Measurements from ENCODE around the gene NCOR1.
A peak's percentile ranks its signal among the peaks of the same experiment; 100 is the strongest.

Gene NCOR1

DNA sequence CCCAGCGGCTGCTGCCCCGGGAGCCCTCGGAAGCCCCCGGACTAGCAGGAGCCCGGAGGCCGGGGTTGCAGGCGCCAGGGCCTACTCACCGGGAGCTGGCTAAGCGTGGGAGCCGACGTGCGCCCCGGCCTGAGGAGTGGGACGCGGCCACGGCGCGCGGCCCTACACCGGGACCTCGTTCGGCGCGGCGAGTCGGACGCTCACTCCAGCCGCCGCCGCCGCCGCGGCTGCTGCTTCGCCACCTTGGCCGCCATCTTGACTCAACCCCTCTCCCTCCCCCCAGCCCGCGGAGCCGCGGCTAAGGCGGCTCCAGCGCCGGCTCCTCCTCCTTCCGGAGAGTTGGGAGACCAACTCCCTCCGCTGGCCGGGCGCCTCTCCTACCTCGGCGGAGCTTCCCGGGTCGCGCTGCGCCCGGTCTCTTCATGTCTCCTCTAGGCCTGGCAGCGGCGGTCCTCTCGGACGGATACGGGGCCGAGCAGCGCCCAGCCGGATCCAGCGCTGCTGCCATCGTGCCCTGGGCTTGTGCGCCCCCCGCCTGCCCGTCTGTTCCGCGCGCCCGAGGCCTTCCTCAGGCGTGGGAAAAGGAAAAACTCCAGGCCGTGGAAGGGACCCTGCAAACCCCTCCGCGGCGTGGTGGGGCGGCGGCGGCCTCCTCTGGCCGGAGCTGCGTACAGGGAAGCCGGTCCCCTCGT is at the start of gene NCOR1:
Gene NCOR1, minus strand, starts transcription at position 262 of the 692 bp plus-strand sequence. CDS start 20,965 bp downstream, outside the sequence.
- DNase-seq = peak; percentile 93
- Mint-ChIP-seq H3K9me3 (no peaks in the 10 kb centered on the region), H3K36me3 (ENCODE audit: low read depth) (peaks cover 33% of the 10 kb centered on the region), H3K27ac (peak within 1 kb of the TSS; percentile 96), H3K4me3 (peak within 1 kb of the TSS; percentile 98), H3K27me3 (no peaks in the 10 kb centered on the region), H3K4me1 (ENCODE audit: low read depth) (peaks cover 45% of the 10 kb centered on the region)

DNA sequence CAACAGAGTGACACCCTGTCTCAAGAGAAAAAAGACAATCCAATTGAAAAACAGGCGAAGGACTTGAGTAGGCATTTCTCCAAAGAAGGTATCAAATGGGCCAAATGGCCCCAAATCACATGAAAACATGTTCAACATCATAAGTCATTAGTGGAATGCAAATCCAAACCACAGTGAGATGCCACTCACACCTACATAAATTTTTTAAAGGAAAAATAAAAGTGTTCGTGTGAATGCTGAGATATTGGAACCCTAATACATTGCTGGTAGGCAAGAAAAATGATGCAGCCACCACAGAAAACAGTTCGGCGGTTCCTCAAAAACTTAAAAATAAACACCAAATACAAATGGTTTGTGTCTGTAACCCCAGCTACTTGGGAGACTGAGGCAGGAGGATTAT is 46.9 kb upstream of the NCOR1 start:
- H3K36me3 Mint-ChIP-seq (ENCODE audit: low read depth) = peaks cover 42% of the 10 kb centered on the region
- no peaks in the 10 kb centered on the region for H3K27me3 Mint-ChIP-seq
- H3K4me1 Mint-ChIP-seq (ENCODE audit: low read depth) = peaks cover 9% of the 10 kb centered on the region
- no peak overlapping the region for H3K4me3 Mint-ChIP-seq
- no peak for DNase-seq
- H3K9me3 Mint-ChIP-seq = no peaks in the 10 kb centered on the region
- no peak overlapping the region for H3K27ac Mint-ChIP-seq

DNA sequence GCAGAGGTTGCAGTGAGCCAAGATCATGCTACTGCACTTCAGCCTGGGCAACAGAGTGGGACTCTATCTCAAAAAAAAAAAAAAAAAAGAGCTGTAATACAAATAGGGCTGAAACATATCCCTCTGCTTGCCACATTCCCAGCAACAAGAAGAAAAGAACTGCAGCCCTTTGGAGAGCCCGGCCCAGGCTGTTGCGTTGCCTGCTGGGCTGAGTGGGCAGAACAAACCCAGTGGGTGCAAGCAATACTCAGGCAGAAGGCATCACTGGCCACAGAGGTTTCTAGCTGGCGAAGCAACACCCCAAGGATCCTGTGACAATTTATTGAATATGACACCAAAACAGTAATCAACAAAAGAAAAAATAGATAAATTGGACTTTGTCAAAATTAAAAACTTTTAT is 45.7 kb upstream of the NCOR1 start:
- no peak for DNase-seq
- Mint-ChIP-seq H3K36me3 (ENCODE audit: low read depth) (peaks cover 41% of the 10 kb centered on the region), H3K27ac (no peak overlapping the region), H3K4me1 (ENCODE audit: low read depth) (peaks cover 2% of the 10 kb centered on the region), H3K27me3 (no peaks in the 10 kb centered on the region), H3K4me3 (no peak overlapping the region), H3K9me3 (no peaks in the 10 kb centered on the region)

DNA sequence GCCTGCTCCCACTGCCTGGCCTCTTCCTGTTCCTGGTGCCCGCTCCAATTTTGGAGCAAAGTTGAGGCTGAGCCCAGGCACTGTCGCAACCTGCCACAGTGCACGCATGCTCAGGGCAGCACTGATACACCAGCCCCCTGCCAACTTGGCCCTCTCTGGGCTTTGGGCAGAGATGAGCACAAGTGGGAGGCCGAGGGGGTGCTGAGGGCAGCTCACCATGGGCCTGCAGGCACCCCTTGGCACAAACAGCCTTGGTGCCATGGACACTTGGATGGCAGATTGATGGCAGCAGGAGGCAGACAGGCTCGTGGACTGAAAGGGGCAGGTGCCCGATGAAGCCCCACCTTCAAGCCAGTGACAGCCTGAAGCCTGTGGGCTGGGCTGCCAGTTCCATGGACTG is 44.6 kb upstream of the NCOR1 start:
- no peaks in the 10 kb centered on the region for H3K9me3 Mint-ChIP-seq
- no peaks in the 10 kb centered on the region for H3K27me3 Mint-ChIP-seq
- H3K27ac Mint-ChIP-seq = no peak overlapping the region
- H3K4me3 Mint-ChIP-seq = no peak overlapping the region
- peaks cover 2% of the 10 kb centered on the region for H3K4me1 Mint-ChIP-seq (ENCODE audit: low read depth)
- peaks cover 43% of the 10 kb centered on the region for H3K36me3 Mint-ChIP-seq (ENCODE audit: low read depth)
- no peak for DNase-seq

DNA sequence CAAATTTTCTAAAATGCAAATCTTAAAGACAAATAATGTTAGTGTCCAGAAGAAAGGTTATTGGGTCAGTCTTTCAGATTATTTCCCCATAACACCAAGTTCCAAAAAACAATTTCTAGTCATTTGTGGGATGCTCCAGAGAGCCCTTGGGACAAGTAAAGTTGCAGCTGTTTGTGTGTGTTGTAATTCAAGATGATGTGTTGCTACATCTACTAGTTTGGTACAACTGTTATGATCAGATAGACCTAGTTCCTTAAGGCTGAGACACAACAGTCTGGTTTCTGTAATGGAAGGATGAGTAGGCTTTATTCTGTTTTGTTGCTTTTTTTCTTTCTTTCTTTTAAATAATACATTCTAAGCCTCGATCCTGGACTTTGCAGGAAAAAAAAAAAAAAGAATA is 43.6 kb upstream of the NCOR1 start:
- Mint-ChIP-seq H3K4me1 (ENCODE audit: low read depth) (peaks cover 2% of the 10 kb centered on the region), H3K27ac (no peak overlapping the region), H3K4me3 (no peak overlapping the region), H3K27me3 (no peaks in the 10 kb centered on the region), H3K9me3 (no peaks in the 10 kb centered on the region), H3K36me3 (ENCODE audit: low read depth) (peaks cover 49% of the 10 kb centered on the region)
- DNase-seq = no peak

DNA sequence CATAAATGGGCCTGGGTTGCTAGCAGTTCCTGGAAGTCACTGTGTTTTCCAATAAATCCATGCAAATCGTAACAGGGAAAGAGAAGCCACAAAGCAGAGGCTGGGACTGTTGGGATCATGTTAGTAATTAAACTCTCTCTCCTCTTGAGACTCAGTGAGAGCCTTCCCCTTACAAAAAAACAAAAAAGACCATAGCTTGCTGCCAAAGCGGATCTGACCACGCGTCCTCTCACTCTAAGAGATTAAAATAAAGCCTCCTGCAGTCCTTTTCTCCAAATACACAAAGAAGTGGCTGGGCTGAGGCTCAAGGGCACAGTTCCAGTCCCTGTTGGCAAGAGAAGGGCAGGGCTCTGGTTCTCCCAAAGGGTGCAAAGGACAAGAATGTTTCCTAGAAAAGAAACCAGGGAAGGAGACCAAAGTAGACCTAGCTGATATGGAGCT is 40.2 kb upstream of the NCOR1 start:
- Mint-ChIP-seq H3K27ac (no peak overlapping the region), H3K36me3 (ENCODE audit: low read depth) (peaks cover 62% of the 10 kb centered on the region), H3K4me3 (no peak overlapping the region), H3K4me1 (ENCODE audit: low read depth) (peaks cover 13% of the 10 kb centered on the region), H3K27me3 (no peaks in the 10 kb centered on the region), H3K9me3 (no peaks in the 10 kb centered on the region)
- no peak for DNase-seq

DNA sequence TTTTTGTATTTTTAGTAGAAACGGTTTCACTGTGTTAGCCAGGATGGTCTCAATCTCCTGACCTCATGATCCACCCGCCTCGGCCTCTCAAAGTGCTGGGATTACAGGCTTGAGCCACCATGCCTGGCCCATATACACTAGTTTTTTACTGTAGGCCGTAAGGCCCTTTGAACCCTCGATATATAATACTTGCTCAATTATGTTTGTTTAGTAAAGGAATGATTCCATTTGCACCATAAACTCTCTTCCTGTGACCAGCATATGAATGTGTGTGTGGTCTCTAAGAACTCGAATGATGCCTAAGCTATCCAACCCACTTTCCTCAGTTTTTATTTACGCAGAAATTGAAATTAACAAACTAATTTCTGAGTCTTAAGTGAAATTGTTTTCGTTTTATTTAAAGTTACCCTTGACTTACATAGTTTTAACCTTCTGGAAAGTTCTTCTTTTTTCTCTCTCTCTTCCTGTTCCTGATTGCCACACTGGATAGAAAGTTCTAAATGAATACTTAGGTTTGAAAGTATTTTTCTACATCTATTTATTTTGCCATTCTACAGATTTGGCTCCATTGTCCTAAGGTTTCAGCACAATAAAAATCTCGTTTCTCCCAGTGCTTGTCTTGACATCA is 39.6 kb upstream of the NCOR1 start:
- no peak overlapping the region for H3K4me3 Mint-ChIP-seq
- no peaks in the 10 kb centered on the region for H3K27me3 Mint-ChIP-seq
- no peak for DNase-seq
- peaks cover 16% of the 10 kb centered on the region for H3K4me1 Mint-ChIP-seq (ENCODE audit: low read depth)
- H3K9me3 Mint-ChIP-seq = no peaks in the 10 kb centered on the region
- H3K27ac Mint-ChIP-seq = no peak overlapping the region
- H3K36me3 Mint-ChIP-seq (ENCODE audit: low read depth) = peaks cover 58% of the 10 kb centered on the region

DNA sequence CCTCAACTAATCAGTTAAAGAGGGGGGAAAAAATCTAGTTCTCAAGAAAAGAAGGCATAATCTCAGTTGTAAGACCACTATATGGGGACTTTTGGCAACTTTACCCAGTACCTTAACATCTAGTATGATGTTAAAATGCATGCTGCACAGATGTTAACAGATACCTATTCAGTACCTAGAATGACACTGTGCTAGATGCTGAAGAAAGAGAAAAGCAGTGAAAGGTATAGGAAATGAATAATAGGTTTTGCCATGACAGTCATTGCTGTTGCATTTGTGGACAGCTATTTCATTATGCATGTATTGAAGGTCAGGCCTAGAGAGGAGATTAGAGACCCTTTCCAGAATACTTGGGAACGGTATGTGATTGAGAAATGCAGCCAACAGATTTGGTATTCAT is 36.2 kb upstream of the NCOR1 start:
- no peaks in the 10 kb centered on the region for H3K9me3 Mint-ChIP-seq
- H3K36me3 Mint-ChIP-seq (ENCODE audit: low read depth) = peaks cover 67% of the 10 kb centered on the region
- H3K27ac Mint-ChIP-seq = peak overlapping the region; percentile 23
- peaks cover 19% of the 10 kb centered on the region for H3K4me1 Mint-ChIP-seq (ENCODE audit: low read depth)
- no peak for DNase-seq
- no peaks in the 10 kb centered on the region for H3K27me3 Mint-ChIP-seq
- no peak overlapping the region for H3K4me3 Mint-ChIP-seq

DNA sequence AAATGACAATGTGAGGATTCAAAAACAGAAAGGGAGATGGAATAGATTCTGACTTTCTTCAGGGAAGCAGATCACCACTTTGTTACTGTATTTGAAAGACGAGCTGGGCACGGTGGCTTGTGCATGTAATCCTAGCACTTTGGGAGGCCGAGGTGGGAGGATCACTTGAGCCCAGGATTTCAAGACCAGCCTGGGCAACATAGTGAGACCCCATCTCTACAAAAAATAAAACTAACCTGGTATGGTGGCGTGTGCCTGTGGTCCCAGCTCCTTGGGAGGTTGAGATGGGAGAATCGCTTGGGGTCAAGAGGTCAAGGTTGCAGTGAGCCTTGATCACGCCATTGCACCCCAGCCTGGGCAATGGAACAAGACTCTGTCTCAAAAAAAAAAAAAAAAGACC is 35.7 kb upstream of the NCOR1 start:
- DNase-seq = no peak
- Mint-ChIP-seq H3K27me3 (no peaks in the 10 kb centered on the region), H3K36me3 (ENCODE audit: low read depth) (peaks cover 67% of the 10 kb centered on the region), H3K4me1 (ENCODE audit: low read depth) (peaks cover 19% of the 10 kb centered on the region), H3K27ac (peak overlapping the region; percentile 23), H3K4me3 (no peak overlapping the region), H3K9me3 (no peaks in the 10 kb centered on the region)

DNA sequence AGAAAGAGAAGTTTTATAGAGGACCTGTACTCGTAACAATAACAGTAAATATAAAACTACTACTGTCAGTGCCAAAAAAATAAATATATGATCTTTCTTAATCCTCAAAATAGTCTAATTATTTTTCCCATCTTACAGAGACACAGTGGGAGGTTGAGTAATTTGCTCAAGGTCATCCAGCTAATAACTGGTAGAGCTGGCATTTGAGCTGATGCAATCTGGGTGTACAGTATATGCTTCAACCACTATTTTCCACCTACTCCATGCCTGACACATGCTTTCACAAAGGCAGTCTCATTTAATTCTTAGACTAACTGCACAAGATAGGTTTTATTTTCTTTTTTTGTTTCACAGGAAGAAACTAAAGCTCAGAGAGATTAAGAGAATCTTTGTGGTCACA is 35.3 kb upstream of the NCOR1 start:
- DNase-seq = no peak
- Mint-ChIP-seq H3K4me1 (ENCODE audit: low read depth) (peaks cover 17% of the 10 kb centered on the region), H3K36me3 (ENCODE audit: low read depth) (peaks cover 63% of the 10 kb centered on the region), H3K27me3 (no peaks in the 10 kb centered on the region), H3K27ac (peak overlapping the region; percentile 23), H3K4me3 (no peak overlapping the region), H3K9me3 (no peaks in the 10 kb centered on the region)

DNA sequence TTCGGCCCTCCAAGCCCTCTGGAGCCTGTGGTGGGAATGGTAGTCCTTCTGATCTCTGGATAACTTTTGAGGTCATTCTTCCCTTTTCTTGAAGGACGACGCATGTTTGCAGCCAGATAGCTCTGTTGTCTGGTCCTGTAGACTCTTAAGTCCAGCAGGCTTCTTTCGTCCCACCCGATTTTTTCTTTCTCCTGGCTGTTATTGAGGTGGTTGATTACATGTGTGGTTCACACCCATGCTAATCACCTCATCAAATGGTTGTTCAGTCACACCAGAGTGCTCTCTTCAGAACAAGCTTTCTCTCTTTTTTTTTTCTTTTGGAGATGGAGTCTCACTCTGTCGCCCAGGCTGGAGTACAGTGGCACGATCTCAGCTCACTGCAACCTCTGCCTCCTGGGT is 32.3 kb upstream of the NCOR1 start:
- Mint-ChIP-seq H3K27ac (no peak overlapping the region), H3K27me3 (no peaks in the 10 kb centered on the region), H3K4me1 (ENCODE audit: low read depth) (peaks cover 33% of the 10 kb centered on the region), H3K9me3 (no peaks in the 10 kb centered on the region), H3K4me3 (no peak overlapping the region), H3K36me3 (ENCODE audit: low read depth) (peaks cover 53% of the 10 kb centered on the region)
- DNase-seq = no peak

DNA sequence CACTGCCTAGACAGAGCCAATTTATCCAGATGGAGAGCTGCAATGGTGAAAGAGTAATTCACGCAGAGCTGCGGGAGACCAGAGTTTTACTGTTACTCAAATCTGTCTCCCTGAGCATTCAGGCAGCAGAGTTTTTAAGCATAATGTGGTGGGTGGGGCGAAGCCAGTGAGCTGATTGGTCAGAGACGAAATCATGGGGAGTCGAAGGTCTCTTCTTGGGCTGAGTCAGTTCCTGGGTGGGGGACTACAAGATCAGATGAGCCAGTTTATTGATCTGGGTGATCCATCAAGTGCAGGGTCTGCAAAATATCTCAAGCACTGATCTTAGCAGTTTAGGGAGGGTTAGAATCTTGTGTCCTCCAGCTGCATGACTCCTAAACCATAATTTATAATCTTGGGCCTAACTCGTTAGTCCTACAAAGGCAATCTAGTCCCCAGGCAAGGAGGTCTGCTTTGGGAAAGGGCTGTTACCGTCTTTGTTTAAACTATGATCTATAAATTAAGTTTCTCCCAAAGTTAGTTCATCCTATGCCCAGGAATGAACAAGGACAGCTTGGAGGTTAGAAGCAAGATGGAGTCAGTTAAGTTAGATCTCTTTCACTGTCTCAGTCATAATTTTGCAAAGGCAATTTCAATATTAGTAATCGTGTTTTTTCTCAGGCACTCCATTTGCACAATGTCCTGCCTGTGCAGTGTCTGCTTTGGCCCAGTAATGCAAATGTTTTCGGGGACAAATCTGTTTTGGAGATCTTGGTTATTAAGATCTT is 28.6 kb upstream of the NCOR1 start:
- Mint-ChIP-seq H3K4me1 (ENCODE audit: low read depth) (peaks cover 16% of the 10 kb centered on the region), H3K9me3 (no peaks in the 10 kb centered on the region), H3K27me3 (no peaks in the 10 kb centered on the region), H3K36me3 (ENCODE audit: low read depth) (peaks cover 40% of the 10 kb centered on the region), H3K4me3 (no peak overlapping the region), H3K27ac (peak overlapping the region; percentile 17)
- no peak for DNase-seq

DNA sequence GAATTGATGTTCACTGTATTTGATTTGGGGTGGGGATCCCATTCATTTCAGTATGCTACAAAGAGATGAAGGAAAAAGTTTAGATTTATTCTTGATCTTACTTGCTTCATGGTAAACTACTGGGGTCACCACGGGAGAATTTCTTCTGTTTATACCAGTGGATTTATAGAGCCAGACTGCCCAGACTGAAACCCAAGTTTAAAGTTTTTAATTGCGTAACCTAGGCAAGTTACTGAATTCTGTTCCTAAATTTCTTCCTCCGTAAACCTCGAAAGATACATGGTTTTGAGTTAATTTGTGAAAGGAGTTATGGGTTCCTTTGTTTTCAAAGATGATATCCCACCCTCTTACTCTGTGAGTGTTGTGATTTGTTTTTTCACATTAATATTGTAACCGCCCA is 28.1 kb upstream of the NCOR1 start:
- no peaks in the 10 kb centered on the region for H3K9me3 Mint-ChIP-seq
- no peaks in the 10 kb centered on the region for H3K27me3 Mint-ChIP-seq
- DNase-seq = no peak
- H3K27ac Mint-ChIP-seq = no peak overlapping the region
- peaks cover 34% of the 10 kb centered on the region for H3K36me3 Mint-ChIP-seq (ENCODE audit: low read depth)
- H3K4me3 Mint-ChIP-seq = no peak overlapping the region
- peaks cover 16% of the 10 kb centered on the region for H3K4me1 Mint-ChIP-seq (ENCODE audit: low read depth)

DNA sequence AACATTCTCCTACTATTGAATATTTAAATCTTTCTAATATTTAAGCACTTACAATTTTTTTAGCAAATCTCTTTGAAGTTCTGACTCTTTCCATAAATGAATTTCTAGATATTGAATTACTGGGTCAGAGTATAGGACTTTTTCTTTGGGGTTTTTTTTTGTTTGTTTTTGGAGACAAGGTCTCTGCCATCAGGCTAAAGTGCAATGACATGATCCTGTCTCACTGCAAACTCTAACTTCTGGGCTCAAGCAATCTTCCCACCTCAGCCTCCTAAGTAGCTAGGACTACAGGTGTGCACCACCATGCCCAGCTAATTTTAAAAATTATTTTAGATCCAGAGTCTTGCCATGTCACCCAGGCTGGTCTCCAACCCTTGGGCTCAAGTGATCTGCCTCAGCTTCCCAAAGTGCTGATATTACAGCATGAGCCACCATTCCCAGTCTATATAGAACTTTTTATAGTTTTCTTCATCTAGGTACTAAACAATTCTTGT is 26.6 kb upstream of the NCOR1 start:
- H3K27me3 Mint-ChIP-seq = no peaks in the 10 kb centered on the region
- no peak overlapping the region for H3K27ac Mint-ChIP-seq
- H3K4me3 Mint-ChIP-seq = no peak overlapping the region
- H3K36me3 Mint-ChIP-seq (ENCODE audit: low read depth) = peaks cover 31% of the 10 kb centered on the region
- H3K4me1 Mint-ChIP-seq (ENCODE audit: low read depth) = peaks cover 16% of the 10 kb centered on the region
- DNase-seq = no peak
- H3K9me3 Mint-ChIP-seq = no peaks in the 10 kb centered on the region

DNA sequence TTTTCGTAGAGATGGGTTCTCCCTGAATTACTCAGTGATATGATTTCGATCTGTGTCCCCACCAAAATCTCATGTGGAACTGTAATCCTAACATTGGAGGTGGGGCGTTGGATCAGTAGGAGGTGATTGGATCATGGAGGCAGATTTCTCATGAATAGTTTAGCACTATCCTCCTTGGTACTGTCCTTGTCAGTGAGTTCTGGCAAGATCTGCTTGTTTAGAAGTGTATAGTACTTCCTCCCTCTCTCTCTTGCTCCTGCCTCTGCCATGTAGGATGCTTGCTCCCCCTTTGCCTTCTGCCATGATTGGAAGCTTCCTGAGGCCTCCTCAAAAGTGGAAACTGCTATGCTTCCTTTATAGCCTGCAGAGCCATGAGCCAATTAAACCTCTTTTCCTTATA is 24.6 kb upstream of the NCOR1 start:
- no peak overlapping the region for H3K27ac Mint-ChIP-seq

More for the DNA sequence above, 24.6 kb upstream of the NCOR1 start:
- peaks cover 17% of the 10 kb centered on the region for H3K4me1 Mint-ChIP-seq (ENCODE audit: low read depth)
- no peaks in the 10 kb centered on the region for H3K9me3 Mint-ChIP-seq
- no peaks in the 10 kb centered on the region for H3K27me3 Mint-ChIP-seq
- H3K36me3 Mint-ChIP-seq (ENCODE audit: low read depth) = peaks cover 45% of the 10 kb centered on the region
- no peak overlapping the region for H3K4me3 Mint-ChIP-seq
- no peak for DNase-seq

Data from activated T-cell treated with anti-CD3 and anti-CD28 coated beads, Interleukin-2, amount 50 U/mL, for 24 hours (primary cell).